ENCODE data around the gene MAJIN.
A peak's percentile ranks its signal among the peaks of the same experiment; 100 is the strongest.

MAJIN gene

DNA sequence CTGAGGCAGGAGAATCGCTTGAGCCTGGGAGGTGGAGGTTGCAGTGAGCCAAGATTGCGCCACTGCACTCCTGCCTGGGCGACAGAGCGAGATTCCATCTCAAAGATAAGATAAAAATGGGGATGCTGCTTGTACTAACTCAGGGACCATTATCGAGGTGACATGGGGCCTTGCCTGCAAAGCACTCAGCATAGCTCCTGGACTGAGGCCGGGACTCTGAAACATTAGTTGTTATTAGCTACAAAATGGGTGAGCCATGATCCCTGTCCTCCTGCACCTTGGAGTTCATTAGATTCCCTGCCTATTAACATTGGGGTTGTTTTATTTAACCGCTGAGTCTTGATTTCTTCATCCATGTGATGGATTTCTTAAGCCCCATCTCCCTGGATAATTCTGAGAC, 42.3 kb downstream of the MAJIN start:
- no peak for DNase-seq

DNA sequence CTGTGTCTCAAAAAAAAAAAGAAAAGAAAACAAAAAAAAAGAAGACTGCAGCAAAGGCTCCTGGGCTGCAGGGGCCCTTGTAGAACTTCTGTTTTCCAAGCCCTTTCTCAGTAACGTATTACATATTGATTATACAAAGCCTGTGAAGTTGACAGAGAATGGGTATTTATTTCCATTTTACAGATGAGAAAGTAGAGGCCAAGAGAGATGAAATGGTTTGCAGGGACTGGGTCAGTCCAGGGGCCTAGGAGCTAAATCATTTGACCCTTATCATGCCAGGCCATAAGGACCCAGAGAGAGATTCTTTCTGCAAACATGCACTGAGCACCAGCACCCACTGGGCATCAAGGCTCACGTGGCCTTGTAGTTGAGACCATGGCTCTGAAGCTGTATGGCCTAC, 43.0 kb downstream of the MAJIN start:
- no peak for DNase-seq

GRCh38 chr11:64926689-64927088, 45.2 kb downstream of the MAJIN start:
- no peak for DNase-seq

DNA sequence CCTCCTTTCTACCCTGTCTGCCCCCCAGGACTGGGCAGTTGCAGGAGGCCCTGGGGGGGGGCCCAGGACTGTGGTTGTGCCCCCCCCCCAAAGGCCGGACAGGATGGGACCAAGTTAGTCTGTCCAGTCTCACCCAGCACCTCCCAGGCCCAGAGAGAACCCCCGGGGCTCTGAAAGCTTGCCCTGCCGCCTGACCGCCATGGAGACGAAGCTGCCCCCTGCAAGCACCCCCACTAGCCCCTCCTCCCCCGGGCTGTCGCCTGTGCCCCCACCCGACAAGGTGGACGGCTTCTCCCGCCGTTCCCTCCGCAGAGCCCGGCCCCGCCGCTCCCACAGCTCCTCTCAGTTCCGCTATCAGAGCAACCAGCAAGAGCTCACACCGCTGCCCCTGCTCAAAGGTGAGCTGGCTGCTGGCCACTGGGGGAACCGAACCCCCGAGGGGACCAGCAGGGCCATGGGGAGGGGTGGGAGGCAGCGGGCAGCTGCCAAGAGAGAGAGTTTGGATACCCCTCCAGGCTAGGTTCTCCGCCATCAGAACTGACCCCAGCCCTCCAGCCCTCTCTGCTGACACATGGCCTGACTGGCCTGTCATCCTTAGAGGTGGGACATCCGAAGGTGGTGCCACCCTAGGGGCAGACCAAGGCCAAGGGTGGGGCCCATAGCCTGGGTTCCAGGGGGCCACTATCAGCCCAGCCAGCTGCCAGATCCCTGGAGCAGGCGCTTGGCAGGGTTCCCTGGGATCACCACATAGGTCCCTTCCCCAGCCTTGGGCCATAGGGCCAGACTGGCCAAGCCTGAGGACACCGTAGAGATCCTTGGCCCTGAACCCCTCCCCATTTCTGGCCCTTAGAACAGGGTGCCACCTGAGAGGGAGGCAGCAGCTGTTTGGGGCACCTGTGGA, 46.1 kb downstream of the MAJIN start:
- no peak for DNase-seq

DNA sequence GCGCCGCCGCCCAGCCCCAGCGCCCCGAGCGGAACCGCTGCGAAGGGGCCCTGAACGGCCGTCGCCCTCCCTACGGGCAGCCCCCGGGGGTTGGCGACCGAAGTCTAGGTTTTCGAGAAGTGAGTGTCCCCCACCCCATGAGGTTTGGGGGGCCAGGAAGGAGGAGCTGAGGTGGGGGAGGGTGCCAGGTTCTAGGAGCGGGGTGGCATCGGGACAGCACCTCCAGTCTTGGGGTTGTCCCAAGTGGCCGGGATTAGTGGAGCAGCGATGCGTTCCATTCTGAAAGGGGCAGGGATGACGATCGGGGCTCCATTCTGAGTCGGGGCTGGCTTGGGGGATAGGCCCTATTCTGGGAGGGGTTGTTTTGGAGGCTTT, 47.0 kb downstream of the MAJIN start:
- DNase-seq, result no peak

- DNase-seq, result peak; percentile 86 to 87
Measured at GRCh38 chr11:64923944-64924909, 47.7 kb downstream of the MAJIN start, which contains the start of gene PPP2R5B. TSS of gene PPP2R5B (plus strand) at chr11:64924689. CDS start at chr11:64925735, 1,046 bp downstream.

DNA sequence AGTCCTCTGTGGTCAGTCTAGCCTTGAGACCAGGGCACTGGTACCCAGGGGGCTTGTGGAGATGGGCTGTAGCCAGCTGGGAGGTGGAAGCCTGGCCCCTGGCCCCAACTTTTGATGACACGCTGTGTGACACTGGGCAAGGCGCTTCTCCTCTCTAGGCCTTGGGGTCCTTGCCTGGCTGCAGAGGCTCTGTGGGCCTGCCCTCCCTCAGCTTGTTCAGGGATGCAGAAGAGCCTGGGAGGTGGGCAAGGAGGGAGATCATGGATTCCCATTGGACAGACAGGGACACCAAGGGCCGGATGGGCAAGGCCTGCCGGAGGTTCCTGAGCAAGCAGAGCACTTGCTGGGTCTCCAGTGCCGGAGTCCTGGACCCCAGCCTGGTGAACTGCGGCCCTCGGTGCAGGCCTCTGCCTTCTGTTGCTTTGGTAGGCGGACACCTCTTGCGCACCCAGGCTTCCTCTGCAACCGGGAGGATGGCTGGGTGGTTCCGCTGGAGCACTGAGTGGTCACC, 48.7 kb downstream of the MAJIN start:
- DNase-seq, result no peak

DNA sequence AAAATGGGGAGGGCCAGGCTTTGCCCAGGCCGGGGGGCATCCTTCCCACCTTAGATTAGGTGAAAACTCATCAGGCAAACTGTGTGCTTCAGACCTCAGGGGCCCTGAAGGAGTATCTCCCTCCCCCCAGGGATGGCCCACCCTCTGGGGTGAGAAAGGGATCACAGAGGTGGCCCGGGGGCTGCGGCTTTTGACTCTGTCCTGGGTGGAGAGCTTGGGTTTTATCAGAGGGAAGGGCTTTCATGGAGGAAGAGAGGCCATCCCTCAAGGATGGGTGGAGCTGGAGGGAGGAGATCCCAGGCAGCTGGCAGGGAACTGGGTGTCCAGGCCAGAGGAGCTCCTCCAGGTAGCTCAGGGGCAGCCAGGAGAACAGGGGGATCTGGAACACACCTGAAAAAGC, 50.5 kb downstream of the MAJIN start:
- no peak for DNase-seq

GRCh38 chr11:64920124-64920523, 51.8 kb downstream of the MAJIN start:
- no peak for DNase-seq

GRCh38 chr11:64919627-64920026, 52.3 kb downstream of the MAJIN start:
- no peak for DNase-seq

GRCh38 chr11:64918017-64918416, 53.9 kb downstream of the MAJIN start:
- no peak for DNase-seq

DNA sequence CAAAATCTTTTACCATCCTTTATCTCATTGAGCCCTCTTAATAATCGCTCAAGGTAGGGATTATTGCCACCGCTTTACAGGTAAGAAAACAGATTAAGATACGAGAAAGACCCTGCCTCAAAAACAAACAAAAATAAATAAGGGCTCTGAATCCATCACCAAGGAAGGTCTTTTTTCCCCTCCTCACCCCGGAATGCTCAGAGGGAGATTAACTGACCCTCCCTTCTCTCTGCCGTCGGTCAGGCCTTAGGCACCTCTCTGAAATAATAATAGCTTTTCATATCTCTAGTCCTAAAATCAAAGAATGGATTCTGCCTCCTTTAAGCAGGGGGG, 54.3 kb downstream of the MAJIN start:
- DNase-seq, result no peak

DNA sequence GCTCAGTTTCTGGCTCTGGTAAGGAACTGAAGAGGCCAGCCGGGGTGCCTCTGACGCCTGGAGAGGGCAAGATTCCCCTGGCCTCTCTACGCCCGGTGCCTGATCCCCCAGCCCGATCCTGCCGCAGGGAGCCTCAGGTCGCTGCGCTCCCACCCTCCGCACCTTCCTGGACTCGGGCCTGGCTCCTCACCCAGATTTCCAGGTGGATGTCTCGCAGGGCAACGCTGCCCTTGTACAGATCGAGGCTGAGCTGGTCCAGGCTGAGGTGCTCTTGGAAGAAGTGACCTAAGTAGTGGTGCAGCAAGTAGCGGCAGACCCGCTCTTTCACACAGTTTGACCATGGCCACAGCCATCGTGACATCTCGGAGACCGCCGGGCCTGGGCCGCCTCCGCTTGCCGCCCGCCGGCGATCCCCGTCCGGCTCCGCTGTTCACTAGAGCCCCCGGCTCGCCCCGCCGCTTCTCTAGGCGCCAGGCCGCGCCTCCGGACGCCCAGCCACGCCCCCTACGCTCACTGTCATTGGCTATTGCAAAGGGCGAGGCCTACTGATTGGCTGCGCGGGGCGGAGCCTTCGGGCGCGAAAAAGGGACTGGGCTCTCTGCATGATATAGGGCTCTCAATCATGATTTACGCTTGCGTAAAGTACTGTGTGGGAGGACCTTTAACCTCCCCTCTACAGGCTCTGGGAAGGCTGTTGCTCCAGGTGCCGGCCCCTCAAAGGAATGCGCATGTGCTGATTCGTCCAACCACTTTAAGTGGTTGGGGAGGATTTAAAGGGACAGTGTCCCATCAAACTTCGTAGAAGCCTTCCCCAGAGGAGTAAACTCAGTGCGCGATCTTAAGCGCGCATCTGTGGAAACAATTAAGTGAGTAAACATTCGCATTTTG, 54.9 kb downstream of the MAJIN start, which contains the start of gene ATG2A:
Gene ATG2A (minus strand): TSS at position 435 of the 888 bp plus-strand sequence. CDS start 74 bp downstream, at position 361.
- peak; percentile 99 for DNase-seq

DNA sequence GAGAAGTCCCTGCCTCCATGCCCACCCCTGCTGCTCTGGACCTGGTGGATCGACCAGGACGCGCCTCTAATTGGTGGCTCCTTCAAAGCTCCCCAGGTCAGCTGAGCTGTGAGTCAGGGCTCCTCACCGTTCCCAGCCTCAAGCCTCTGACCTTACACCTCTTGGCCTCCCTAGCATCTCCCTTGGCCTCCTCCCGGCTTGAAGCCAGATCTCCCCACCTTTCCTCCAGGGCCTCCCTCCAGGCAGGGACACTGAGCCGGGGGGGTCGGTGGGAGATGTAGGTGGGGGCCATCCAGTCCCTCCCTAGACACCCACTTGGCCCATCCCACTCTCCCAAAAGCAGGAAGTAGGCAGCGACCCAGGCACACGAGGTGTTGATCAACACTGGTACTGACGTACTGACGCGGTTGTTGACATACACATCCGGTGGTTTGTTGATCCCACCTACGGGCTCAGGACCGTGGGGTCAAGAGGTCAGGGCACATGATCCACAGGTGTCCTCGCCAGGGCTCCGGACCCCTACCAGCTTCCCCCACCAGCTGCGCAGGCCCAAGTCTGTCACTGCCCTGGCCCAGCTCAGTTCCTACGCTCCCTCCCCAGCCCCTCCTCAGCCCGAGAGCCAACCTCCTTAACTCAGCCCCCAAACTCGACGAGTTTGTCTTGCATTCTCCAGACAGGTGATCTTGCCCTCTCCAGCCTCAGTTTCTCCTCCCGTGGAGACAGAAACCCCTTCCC, 55.7 kb downstream of the MAJIN start:
- peak in 1 of 2 experiments; percentile 14 for DNase-seq

DNA sequence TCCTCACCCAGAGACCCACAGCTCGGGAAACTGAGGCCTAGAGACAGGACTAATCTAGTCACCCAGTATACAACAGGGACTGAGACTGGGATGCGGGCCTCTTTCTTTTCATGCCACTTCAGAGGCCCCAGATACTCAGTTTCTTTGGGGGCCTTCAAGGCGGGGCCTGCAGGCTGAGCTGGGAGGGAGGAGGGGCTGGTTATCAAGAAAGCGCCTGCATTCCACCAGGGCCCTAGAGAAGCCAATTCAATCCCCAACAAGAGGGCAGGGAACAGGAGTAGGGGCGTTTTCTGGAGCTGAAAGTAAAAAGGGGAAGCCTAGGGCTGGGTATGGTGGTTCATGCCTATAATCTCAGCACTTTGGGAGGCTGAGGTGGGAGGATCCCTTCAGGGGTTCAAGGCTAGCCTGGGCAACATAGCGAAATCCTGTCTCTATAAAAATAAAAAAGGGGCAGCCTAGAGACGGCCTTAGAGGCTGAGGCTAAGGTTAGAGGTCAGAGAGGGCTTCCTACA, 56.5 kb downstream of the MAJIN start:
- no peak for DNase-seq

- no peak for DNase-seq
Measured at GRCh38 chr11:64914123-64914522, 57.8 kb downstream of the MAJIN start.

GRCh38 chr11:64913171-64913727, 58.7 kb downstream of the MAJIN start:
- DNase-seq, result no peak

GRCh38 chr11:64911689-64912088, 60.2 kb downstream of the MAJIN start:
- no peak for DNase-seq

- DNase-seq, result no peak
Measured at GRCh38 chr11:64911142-64911541, 60.8 kb downstream of the MAJIN start.

- DNase-seq, result no peak
Measured at GRCh38 chr11:64910451-64911093, 61.3 kb downstream of the MAJIN start.

Measured in activated CD4-positive, alpha-beta T cell treated with anti-CD3 and anti-CD28 coated beads, Interleukin-2, amount 50 U/mL, for 4 hours (primary cell).